PFSK-1 (cell line): ENCODE data around the gene CCNJL.

Experiments used
- POLR2AphosphoS5 ChIP-seq: IDR thresholded peaks from 2 replicates; pipeline ENCODE4 v1.6.1; 2012; ENCODE audit warnings: low read depth, mild to moderate bottlenecking, control low read depth, low read length, moderate library complexity
- REST ChIP-seq, 2 experiments: IDR thresholded peaks; 2 replicates each; pipeline versions ENCODE4 v1.6.1 to v1.8.0; 2011 to 2012; ENCODE audit warnings: low read depth in 2 of 2, low read length in 2 of 2, control low read depth in 1 of 2, inconsistent platforms in 1 of 2, mild to moderate bottlenecking in 1 of 2, moderate library complexity in 1 of 2; ENCODE audit not compliant: insufficient read depth in 1 of 2
- SIN3A ChIP-seq: IDR thresholded peaks from 2 replicates; pipeline ENCODE4 v1.6.1; 2012; ENCODE audit warnings: mild to moderate bottlenecking, low read length, moderate library complexity, borderline replicate concordance; ENCODE audit not compliant: insufficient read depth
- TAF1 ChIP-seq: IDR thresholded peaks from 2 replicates; pipeline ENCODE4 v1.6.1; 2012; ENCODE audit warnings: low read length, control low read depth, borderline replicate concordance; ENCODE audit not compliant: insufficient read depth

- no peak for TF ChIP-seq SIN3A
- TF ChIP-seq POLR2AphosphoS5: no peak
- no peak for TF ChIP-seq REST (IDR thresholded peaks at IDR 0.05; ENCODE audit: insufficient read depth in 1 of 2, low read depth in 2 of 2, low read length in 2 of 2)
- TF ChIP-seq TAF1: no peak
Measured at GRCh38 chr5:160354666-160355065, 42.3 kb upstream of the CCNJL start.
